Measurements from ENCODE around the gene MAN1C1.

DNA sequence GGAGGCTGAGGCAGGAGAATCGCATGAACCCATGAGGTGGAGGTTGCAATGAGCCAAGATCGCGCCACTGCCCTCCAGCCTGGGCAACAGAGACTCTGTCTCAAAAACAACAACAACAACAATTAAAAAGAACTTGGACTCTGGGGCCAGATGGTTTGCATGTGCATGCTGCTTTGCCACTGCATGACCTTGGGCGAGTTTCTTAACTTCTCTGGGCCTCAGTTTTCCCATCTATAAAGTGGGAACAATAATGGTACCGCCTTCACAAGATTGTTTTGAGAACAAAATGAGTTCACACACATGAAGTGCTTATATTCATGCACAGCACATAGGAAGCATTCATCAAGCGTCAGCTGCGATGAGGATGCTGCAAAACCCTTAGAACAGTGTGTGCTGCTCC is 74.6 kb downstream of the MAN1C1 start:
- TF ChIP-seq POLR2AphosphoS5 (IDR thresholded peaks at IDR 0.05) (no peak), POLR2A (IDR thresholded peaks at IDR 0.05) (no peak)
- TF ChIP-seq, protein P1, sequence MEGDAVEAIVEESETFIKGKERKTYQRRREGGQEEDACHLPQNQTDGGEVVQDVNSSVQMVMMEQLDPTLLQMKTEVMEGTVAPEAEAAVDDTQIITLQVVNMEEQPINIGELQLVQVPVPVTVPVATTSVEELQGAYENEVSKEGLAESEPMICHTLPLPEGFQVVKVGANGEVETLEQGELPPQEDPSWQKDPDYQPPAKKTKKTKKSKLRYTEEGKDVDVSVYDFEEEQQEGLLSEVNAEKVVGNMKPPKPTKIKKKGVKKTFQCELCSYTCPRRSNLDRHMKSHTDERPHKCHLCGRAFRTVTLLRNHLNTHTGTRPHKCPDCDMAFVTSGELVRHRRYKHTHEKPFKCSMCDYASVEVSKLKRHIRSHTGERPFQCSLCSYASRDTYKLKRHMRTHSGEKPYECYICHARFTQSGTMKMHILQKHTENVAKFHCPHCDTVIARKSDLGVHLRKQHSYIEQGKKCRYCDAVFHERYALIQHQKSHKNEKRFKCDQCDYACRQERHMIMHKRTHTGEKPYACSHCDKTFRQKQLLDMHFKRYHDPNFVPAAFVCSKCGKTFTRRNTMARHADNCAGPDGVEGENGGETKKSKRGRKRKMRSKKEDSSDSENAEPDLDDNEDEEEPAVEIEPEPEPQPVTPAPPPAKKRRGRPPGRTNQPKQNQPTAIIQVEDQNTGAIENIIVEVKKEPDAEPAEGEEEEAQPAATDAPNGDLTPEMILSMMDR (IDR thresholded peaks at IDR 0.05): no peak
